DOHH2 (cell line): Measurements from ENCODE around the gene ZNF319.

Experiments
- H3F3A ChIP-seq: fragments of 200-600 bp; sonication (generic), shearing (Covaris generic); 2 replicates; pipeline ENCODE4 v1.6.0; 2016; ENCODE audit warnings: antibody characterized with exemption, mild to moderate bottlenecking; ENCODE audit not compliant: control insufficient read depth, insufficient read depth
- H3K27ac ChIP-seq: fragments of 200-600 bp; sonication (generic); 2 replicates; pipeline ENCODE4 v1.5.1; 2014; ENCODE audit warnings: low read depth, mild to moderate bottlenecking, low read length, moderate library complexity
- H3K27me3 ChIP-seq: fragments of 200-600 bp; sonication (generic); 2 replicates; pipeline ENCODE4 v1.6.1; 2014; ENCODE audit warnings: mild to moderate bottlenecking, low read length, mixed read lengths; ENCODE audit not compliant: control insufficient read depth
- H3K36me3 ChIP-seq: fragments of 200-600 bp; sonication (generic); 2 replicates; pipeline ENCODE4 v1.6.1; 2014; ENCODE audit warnings: mild to moderate bottlenecking, low read length, moderate library complexity, mixed read lengths; ENCODE audit not compliant: control insufficient read depth
- H3K4me1 ChIP-seq: fragments of 200-600 bp; sonication (generic); 2 replicates; pipeline ENCODE4 v1.6.1; 2014; ENCODE audit warnings: mild to moderate bottlenecking, low read length, mixed read lengths; ENCODE audit not compliant: control insufficient read depth
- H3K4me2 ChIP-seq: fragments of 200-600 bp; sonication (generic); 2 replicates; pipeline ENCODE4 v1.6.0; 2014; ENCODE audit warnings: mild to moderate bottlenecking, low read length, moderate library complexity
- H3K4me3 ChIP-seq: fragments of 200-600 bp; sonication (generic); 2 replicates; pipeline ENCODE4 v1.5.1; 2014; ENCODE audit warnings: mild to moderate bottlenecking, low read length, mixed read lengths
- H3K79me2 ChIP-seq: fragments of 200-600 bp; sonication (generic); 2 replicates; pipeline ENCODE4 v1.6.1; 2014; ENCODE audit warnings: mild to moderate bottlenecking, low read length, mixed read lengths; ENCODE audit not compliant: control insufficient read depth
- H3K9me2 ChIP-seq: fragments of 200-600 bp; sonication (generic); replicated peaks from 2 replicates; pipeline ENCODE4 v1.6.1; 2014; ENCODE audit warnings: mild to moderate bottlenecking, low read length, mixed read lengths; ENCODE audit not compliant: control insufficient read depth
- H3K9me3 ChIP-seq: fragments of 200-600 bp; sonication (generic); 2 replicates; pipeline ENCODE4 v1.6.1; 2014; ENCODE audit warnings: antibody characterized with exemption, low read length, mixed read lengths; ENCODE audit not compliant: control insufficient read depth, insufficient read depth
- H4K20me1 ChIP-seq: fragments of 200-600 bp; sonication (generic); 2 replicates; pipeline ENCODE4 v1.6.0; 2014; ENCODE audit warnings: low read depth, mild to moderate bottlenecking, antibody characterized with exemption, low read length, moderate library complexity; ENCODE audit not compliant: control insufficient read depth, insufficient read depth
- CTCF ChIP-seq: fragments of 200-600 bp; sonication (generic); IDR thresholded peaks from one replicate; pipeline ENCODE4 v1.5.1; 2014; ENCODE audit warnings: antibody characterized with exemption, mild to moderate bottlenecking, low read depth, low read length; ENCODE audit not compliant: poor library complexity, severe bottlenecking
- EZH2phosphoT487 ChIP-seq: fragments of 200-600 bp; sonication (generic); IDR thresholded peaks from 2 replicates; pipeline ENCODE4 v1.6.1; 2017; ENCODE audit warnings: borderline replicate concordance, mild to moderate bottlenecking, antibody characterized with exemption, low read length, moderate library complexity, mixed read lengths

ZNF319 gene

GRCh38 chr16:57955572-57956188 lies 44.8 kb downstream of the ZNF319 start:
- Histone ChIP-seq H4K20me1 (no peaks in the 10 kb centered on the region), H3F3A (no peaks in the 10 kb centered on the region), H3K27ac (no peak overlapping the region), H3K4me2 (no peak overlapping the region), H3K9me3 (no peaks in the 10 kb centered on the region), H3K9me2 (no peaks in the 10 kb centered on the region), H3K79me2 (no peaks in the 10 kb centered on the region), H3K36me3 (no peaks in the 10 kb centered on the region), H3K4me1 (no peaks in the 10 kb centered on the region), H3K27me3 (no peaks in the 10 kb centered on the region), H3K4me3 (no peak overlapping the region)
- TF ChIP-seq CTCF (no peak), EZH2phosphoT487 (no peak)

GRCh38 chr16:57953857-57954256 lies 46.6 kb downstream of the ZNF319 start:
- H3K27ac ChIP-seq = no peak overlapping the region
- no peaks in the 10 kb centered on the region for H3K9me2 ChIP-seq
- no peak overlapping the region for H3K4me3 ChIP-seq
- H3K4me1 ChIP-seq = no peaks in the 10 kb centered on the region
- no peaks in the 10 kb centered on the region for H3K79me2 ChIP-seq
- H4K20me1 ChIP-seq = no peaks in the 10 kb centered on the region
- H3K36me3 ChIP-seq = no peaks in the 10 kb centered on the region
- TF ChIP-seq EZH2phosphoT487 = no peak
- no peaks in the 10 kb centered on the region for H3K9me3 ChIP-seq
- H3F3A ChIP-seq = no peaks in the 10 kb centered on the region
- no peak overlapping the region for H3K4me2 ChIP-seq
- H3K27me3 ChIP-seq = no peaks in the 10 kb centered on the region

DNA sequence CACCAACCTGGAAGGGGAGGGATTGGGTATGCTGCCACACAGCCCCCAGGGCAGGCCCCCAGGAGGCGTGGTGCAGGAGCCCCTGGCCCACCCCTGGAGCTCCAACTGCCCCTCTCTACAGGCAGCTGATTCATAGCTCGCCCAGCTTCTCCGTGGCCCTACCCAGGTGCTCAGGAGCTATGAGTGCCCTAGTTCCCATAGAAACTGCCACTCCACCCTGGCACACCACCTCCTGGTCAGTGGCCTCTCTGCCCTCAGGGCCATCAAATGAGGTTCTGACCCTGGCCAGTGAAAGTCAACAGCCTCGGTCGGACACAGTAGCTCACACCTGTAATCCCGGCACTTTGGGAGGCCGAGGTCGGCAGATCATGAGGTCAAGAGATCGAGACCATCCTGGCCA lies 47.6 kb downstream of the ZNF319 start:
- H3K4me1 ChIP-seq = no peaks in the 10 kb centered on the region
- no peaks in the 10 kb centered on the region for H3K36me3 ChIP-seq
- no peaks in the 10 kb centered on the region for H4K20me1 ChIP-seq
- H3K27me3 ChIP-seq = no peaks in the 10 kb centered on the region
- no peak overlapping the region for H3K4me3 ChIP-seq
- TF ChIP-seq CTCF (no peak), EZH2phosphoT487 (no peak)
- H3K9me2 ChIP-seq = no peaks in the 10 kb centered on the region
- H3K4me2 ChIP-seq = no peak overlapping the region
- no peaks in the 10 kb centered on the region for H3K9me3 ChIP-seq
- H3K79me2 ChIP-seq = no peaks in the 10 kb centered on the region
- no peak overlapping the region for H3K27ac ChIP-seq
- no peaks in the 10 kb centered on the region for H3F3A ChIP-seq

DNA sequence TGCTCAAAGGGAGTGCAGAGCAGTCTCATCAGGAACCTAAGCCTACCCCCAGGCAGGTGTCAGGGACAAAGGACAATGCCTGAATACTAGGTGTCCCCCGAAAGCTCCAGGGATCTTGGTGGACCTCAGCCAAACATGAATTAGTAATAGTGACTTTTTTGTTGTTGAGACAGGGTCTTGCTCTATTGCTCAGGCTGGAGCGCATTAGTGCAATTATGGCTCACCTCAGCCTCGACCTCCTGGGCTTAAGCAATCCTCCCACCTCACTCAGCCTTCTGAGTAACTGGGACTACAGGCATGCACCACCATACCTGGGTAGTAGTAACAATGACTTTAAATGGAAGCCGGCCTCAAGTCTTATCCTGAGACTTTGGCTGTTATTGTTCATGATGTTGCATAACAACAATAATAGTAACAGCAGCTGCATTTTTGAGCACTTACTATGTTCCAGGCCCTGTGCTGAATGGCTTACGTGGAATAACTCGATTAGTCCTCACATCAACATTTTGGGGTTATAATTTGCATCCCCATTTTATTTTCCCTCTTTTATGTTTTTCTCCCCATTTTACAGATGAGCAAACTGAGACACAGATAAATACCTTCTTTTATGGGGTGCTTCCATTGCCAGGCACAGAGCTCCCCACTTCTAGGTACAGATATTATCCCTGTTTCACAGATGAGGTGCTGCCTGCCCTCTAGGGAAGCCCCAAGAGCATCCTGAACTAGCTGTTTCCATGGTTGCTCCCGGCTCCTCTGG lies 49.1 kb downstream of the ZNF319 start:
- Histone ChIP-seq H3K9me3 (no peaks in the 10 kb centered on the region), H4K20me1 (no peaks in the 10 kb centered on the region), H3F3A (no peaks in the 10 kb centered on the region), H3K9me2 (no peaks in the 10 kb centered on the region), H3K4me2 (no peak overlapping the region), H3K4me3 (no peak overlapping the region), H3K36me3 (no peaks in the 10 kb centered on the region), H3K4me1 (no peaks in the 10 kb centered on the region), H3K79me2 (no peaks in the 10 kb centered on the region), H3K27ac (no peak overlapping the region), H3K27me3 (no peaks in the 10 kb centered on the region)
- no peak for TF ChIP-seq CTCF
- no peak for TF ChIP-seq EZH2phosphoT487
